ENCODE results near the gene CHORDC1. TPM values are rescaled to one million over a fixed set of nuclear protein-coding genes. Genes with fewer than 3 reads are reported as not detected.

Gene CHORDC1
- total RNA-seq, 2 experiments from 2014 or later, result 66.4 to 90.6 TPM

Other genes starting within 250 kb of the CHORDC1 start
- not detected for gene TRIM49C, start 191.9 kb downstream of the CHORDC1 start, total RNA-seq
- gene UBTFL1, start 137.1 kb downstream of the CHORDC1 start, total RNA-seq, result not detected
- not detected for gene NAALAD2, start 88.4 kb downstream of the CHORDC1 start, total RNA-seq